ENCODE results near the gene MYO16.

- TF ChIP-seq CTCF (IDR thresholded peaks at IDR 0.05; ENCODE audit: poor library complexity) (no peak), EZH2 (IDR thresholded peaks at IDR 0.05; ENCODE audit: borderline replicate concordance) (no peak)
These were observed 536.0 kb downstream of the MYO16 start for GRCh38 chr13:109165417-109165904.

Measured in hepatocyte (in vitro differentiated cells).